HCEC 1CT (cell line): ENCODE measurements around the gene IPPK.
"Not testable (repeated sequence)": the region's sequence is repeated elsewhere in the genome, so short reads cannot be mapped to it uniquely, and the experiment has no call there.

Experiments used
- DNase-seq: peaks from one replicate; pipeline ENCODE4 v3.0.0-alpha.2; 2017

The IPPK gene

GRCh38 chr9:92592537-92592936 lies 77.4 kb downstream of the IPPK start:
- no peak for DNase-seq

- DNase-seq, result peak; percentile 19
These were observed 79.6 kb downstream of the IPPK start for GRCh38 chr9:92590377-92590776.

GRCh38 chr9:92589923-92590322 lies 80.0 kb downstream of the IPPK start:
- no peak for DNase-seq

GRCh38 chr9:92576175-92576574 lies 93.8 kb downstream of the IPPK start:
- DNase-seq, result peak; percentile 29

- DNase-seq, result not testable (repeated sequence)
These were observed 96.3 kb downstream of the IPPK start for GRCh38 chr9:92573612-92574011.

- DNase-seq, result not testable (repeated sequence)
These were observed 98.1 kb downstream of the IPPK start for GRCh38 chr9:92571871-92572270.

GRCh38 chr9:92564982-92565381 lies 104.9 kb downstream of the IPPK start:
- DNase-seq, result peak; percentile 6

GRCh38 chr9:92564504-92564903 lies 105.4 kb downstream of the IPPK start:
- DNase-seq, result peak; percentile 27
